ENCODE measurements around the gene MRPL14. TPM values are rescaled to one million over a fixed set of nuclear protein-coding genes. Genes with fewer than 3 reads are reported as not detected.

The MRPL14 gene
- total and polyA plus RNA-seq, 2 experiments from 2014 or later = 62.6 to 191 TPM

DNA sequence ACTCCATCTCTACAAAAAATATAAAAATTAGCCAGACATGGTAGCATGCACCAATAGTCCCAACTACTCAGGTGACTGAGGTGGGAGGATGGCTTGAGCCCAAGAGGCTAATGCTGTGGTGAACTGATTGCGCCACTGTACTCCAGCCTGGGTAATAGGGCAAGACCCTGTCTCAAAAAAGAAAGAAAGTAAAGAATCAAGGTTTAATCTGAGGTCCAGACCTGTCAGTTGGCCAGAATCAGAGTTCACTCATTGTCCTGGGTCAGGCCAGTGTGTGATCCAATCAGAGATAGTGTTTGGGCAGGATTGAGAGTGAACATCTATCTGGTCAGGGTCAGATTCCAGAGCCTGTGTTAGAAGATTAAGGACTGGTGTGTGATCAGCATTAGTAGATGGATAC is 15.6 kb upstream of the MRPL14 start:
- Histone ChIP-seq H3K9me2 (ENCODE audit: insufficient read depth) (no peaks in the 10 kb centered on the region), H3F3A (replicated peaks; ENCODE audit: low read depth) (no peaks in the 10 kb centered on the region), H3K36me3 (ENCODE audit: insufficient read depth) (no peaks in the 10 kb centered on the region; the same call in 1 of the 2 replicates), H4K20me1 (replicated peaks; ENCODE audit: insufficient read depth) (no peaks in the 10 kb centered on the region; the same call in 1 of the 2 replicates), H3K27me3 (ENCODE audit: insufficient read depth) (no peaks in the 10 kb centered on the region), H3K79me2 (replicated peaks; ENCODE audit: insufficient read depth) (no peaks in the 10 kb centered on the region), H3K4me2 (no peak overlapping the region), H2AFZ (no peak overlapping the region), H3K27ac (ENCODE audit: low read depth) (no peak overlapping the region), H3K4me3 (no peak overlapping the region), H3K4me1 (ENCODE audit: insufficient read depth) (no peaks in the 10 kb centered on the region; the same call in 1 of the 2 replicates)
- TF ChIP-seq STAT1 (IDR thresholded peaks at IDR 0.05; ENCODE audit: unreplicated experiment) (no peak), ZNF114 (CRISPR knock-in tag; IDR thresholded peaks at IDR 0.05) (no peak), CREB1 (CRISPR knock-in tag; IDR thresholded peaks at IDR 0.05; ENCODE audit: low read depth) (no peak), EZH2 (IDR thresholded peaks at IDR 0.05; ENCODE audit: low read depth, unreplicated experiment) (no peak), NANOG (IDR thresholded peaks at IDR 0.05; ENCODE audit: borderline replicate concordance) (no peak), JUNB (IDR thresholded peaks at IDR 0.05; ENCODE audit: unreplicated experiment) (no peak), ZNF331 (CRISPR knock-in tag; IDR thresholded peaks at IDR 0.05; ENCODE audit: low read depth) (no peak), EZH2phosphoT487 (IDR thresholded peaks at IDR 0.05; ENCODE audit: unreplicated experiment) (no peak)
- TF ChIP-seq, protein P1, sequence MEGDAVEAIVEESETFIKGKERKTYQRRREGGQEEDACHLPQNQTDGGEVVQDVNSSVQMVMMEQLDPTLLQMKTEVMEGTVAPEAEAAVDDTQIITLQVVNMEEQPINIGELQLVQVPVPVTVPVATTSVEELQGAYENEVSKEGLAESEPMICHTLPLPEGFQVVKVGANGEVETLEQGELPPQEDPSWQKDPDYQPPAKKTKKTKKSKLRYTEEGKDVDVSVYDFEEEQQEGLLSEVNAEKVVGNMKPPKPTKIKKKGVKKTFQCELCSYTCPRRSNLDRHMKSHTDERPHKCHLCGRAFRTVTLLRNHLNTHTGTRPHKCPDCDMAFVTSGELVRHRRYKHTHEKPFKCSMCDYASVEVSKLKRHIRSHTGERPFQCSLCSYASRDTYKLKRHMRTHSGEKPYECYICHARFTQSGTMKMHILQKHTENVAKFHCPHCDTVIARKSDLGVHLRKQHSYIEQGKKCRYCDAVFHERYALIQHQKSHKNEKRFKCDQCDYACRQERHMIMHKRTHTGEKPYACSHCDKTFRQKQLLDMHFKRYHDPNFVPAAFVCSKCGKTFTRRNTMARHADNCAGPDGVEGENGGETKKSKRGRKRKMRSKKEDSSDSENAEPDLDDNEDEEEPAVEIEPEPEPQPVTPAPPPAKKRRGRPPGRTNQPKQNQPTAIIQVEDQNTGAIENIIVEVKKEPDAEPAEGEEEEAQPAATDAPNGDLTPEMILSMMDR (conservative IDR thresholded peaks at IDR 0.05; ENCODE audit: low read depth in 2 of 2) = no peak
- TF ChIP-seq, protein P2, sequence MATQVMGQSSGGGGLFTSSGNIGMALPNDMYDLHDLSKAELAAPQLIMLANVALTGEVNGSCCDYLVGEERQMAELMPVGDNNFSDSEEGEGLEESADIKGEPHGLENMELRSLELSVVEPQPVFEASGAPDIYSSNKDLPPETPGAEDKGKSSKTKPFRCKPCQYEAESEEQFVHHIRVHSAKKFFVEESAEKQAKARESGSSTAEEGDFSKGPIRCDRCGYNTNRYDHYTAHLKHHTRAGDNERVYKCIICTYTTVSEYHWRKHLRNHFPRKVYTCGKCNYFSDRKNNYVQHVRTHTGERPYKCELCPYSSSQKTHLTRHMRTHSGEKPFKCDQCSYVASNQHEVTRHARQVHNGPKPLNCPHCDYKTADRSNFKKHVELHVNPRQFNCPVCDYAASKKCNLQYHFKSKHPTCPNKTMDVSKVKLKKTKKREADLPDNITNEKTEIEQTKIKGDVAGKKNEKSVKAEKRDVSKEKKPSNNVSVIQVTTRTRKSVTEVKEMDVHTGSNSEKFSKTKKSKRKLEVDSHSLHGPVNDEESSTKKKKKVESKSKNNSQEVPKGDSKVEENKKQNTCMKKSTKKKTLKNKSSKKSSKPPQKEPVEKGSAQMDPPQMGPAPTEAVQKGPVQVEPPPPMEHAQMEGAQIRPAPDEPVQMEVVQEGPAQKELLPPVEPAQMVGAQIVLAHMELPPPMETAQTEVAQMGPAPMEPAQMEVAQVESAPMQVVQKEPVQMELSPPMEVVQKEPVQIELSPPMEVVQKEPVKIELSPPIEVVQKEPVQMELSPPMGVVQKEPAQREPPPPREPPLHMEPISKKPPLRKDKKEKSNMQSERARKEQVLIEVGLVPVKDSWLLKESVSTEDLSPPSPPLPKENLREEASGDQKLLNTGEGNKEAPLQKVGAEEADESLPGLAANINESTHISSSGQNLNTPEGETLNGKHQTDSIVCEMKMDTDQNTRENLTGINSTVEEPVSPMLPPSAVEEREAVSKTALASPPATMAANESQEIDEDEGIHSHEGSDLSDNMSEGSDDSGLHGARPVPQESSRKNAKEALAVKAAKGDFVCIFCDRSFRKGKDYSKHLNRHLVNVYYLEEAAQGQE (IDR thresholded peaks at IDR 0.05; ENCODE audit: unreplicated experiment) = no peak
- TF ChIP-seq, protein P3, sequence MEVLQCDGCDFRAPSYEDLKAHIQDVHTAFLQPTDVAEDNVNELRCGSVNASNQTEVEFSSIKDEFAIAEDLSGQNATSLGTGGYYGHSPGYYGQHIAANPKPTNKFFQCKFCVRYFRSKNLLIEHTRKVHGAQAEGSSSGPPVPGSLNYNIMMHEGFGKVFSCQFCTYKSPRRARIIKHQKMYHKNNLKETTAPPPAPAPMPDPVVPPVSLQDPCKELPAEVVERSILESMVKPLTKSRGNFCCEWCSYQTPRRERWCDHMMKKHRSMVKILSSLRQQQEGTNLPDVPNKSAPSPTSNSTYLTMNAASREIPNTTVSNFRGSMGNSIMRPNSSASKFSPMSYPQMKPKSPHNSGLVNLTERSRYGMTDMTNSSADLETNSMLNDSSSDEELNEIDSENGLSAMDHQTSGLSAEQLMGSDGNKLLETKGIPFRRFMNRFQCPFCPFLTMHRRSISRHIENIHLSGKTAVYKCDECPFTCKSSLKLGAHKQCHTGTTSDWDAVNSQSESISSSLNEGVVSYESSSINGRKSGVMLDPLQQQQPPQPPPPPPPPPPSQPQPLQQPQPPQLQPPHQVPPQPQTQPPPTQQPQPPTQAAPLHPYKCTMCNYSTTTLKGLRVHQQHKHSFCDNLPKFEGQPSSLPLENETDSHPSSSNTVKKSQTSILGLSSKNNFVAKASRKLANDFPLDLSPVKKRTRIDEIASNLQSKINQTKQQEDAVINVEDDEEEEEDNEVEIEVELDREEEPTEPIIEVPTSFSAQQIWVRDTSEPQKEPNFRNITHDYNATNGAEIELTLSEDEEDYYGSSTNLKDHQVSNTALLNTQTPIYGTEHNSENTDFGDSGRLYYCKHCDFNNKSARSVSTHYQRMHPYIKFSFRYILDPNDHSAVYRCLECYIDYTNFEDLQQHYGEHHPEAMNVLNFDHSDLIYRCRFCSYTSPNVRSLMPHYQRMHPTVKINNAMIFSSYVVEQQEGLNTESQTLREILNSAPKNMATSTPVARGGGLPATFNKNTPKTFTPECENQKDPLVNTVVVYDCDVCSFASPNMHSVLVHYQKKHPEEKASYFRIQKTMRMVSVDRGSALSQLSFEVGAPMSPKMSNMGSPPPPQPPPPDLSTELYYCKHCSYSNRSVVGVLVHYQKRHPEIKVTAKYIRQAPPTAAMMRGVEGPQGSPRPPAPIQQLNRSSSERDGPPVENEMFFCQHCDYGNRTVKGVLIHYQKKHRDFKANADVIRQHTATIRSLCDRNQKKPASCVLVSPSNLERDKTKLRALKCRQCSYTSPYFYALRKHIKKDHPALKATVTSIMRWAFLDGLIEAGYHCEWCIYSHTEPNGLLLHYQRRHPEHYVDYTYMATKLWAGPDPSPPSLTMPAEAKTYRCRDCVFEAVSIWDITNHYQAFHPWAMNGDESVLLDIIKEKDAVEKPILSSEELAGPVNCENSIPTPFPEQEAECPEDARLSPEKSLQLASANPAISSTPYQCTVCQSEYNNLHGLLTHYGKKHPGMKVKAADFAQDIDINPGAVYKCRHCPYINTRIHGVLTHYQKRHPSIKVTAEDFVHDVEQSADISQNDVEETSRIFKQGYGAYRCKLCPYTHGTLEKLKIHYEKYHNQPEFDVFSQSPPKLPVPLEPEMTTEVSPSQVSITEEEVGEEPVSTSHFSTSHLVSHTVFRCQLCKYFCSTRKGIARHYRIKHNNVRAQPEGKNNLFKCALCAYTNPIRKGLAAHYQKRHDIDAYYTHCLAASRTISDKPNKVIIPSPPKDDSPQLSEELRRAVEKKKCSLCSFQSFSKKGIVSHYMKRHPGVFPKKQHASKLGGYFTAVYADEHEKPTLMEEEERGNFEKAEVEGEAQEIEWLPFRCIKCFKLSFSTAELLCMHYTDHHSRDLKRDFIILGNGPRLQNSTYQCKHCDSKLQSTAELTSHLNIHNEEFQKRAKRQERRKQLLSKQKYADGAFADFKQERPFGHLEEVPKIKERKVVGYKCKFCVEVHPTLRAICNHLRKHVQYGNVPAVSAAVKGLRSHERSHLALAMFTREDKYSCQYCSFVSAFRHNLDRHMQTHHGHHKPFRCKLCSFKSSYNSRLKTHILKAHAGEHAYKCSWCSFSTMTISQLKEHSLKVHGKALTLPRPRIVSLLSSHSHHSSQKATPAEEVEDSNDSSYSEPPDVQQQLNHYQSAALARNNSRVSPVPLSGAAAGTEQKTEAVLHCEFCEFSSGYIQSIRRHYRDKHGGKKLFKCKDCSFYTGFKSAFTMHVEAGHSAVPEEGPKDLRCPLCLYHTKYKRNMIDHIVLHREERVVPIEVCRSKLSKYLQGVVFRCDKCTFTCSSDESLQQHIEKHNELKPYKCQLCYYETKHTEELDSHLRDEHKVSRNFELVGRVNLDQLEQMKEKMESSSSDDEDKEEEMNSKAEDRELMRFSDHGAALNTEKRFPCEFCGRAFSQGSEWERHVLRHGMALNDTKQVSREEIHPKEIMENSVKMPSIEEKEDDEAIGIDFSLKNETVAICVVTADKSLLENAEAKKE (CRISPR knock-in tag; IDR thresholded peaks at IDR 0.05) = no peak
- Mint-ChIP-seq H3K9me3 (no peaks in the 10 kb centered on the region), H3K27ac (no peak overlapping the region), H3K4me3 (no peak overlapping the region), H3K4me1 (peaks cover 9% of the 10 kb centered on the region), H3K36me3 (ENCODE audit: low read depth) (peaks cover 54% of the 10 kb centered on the region), H3K27me3 (ENCODE audit: insufficient read depth, low read depth, poor library complexity) (peaks cover 11% of the 10 kb centered on the region)
- DNase-seq (ENCODE audit: low spot score) (no peak), ATAC-seq (no peak)

All from GM23338 (cell line).